OCI-M2 (cell line): ENCODE results near the gene BCL2.

Source experiments
- DNase-seq: peaks from one replicate; lab custom pipeline; 2025; ENCODE audit not compliant: unreplicated experiment; lab: John Stamatoyannopoulos, UW

Gene BCL2

DNA sequence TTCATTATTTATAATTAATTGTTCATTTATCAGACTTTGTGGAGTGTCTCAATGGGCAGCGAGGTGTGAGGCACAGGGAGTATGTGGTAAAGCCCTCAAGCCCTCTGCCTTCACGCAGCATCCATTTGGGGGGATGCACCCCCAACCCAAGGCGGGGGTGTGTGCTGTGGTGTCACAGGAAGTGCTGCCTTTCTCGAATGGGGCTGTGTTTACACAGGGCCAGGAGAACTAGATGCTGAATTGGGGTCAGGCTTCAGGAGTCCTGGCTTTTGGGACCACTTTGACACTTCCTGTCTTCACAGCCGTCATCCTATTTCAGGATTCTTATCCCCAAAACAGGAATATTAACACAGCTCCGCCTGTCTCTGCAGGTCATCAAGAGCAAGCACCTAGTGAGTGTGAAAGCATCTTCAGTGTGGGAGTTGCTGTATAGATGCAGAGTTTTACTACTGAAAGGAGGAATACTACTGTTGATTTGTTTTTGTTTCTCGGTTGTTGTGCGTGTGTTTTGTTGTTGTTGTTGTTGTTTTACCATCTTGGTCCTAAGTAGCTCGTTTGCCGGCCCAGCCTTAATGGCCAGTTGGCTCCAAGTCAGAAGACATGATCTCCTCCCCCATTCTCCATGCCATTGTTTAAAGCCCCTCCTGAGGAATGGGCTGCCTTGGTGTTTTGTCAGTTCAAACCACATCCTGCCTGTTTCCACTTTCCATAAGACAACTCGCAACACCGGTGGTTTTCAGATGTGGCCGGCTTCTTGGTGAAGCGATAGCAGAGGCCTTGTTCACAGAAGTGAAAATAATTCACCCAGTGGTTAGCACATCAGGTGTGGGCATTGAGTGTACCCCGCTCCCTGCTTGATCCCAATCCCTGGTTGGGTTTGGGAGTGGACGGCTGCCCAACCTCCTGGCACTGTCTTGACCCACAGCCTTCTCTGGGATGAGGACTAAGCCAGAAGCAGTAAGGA lies 221.3 kb downstream of the BCL2 start:
- no peak for DNase-seq

DNA sequence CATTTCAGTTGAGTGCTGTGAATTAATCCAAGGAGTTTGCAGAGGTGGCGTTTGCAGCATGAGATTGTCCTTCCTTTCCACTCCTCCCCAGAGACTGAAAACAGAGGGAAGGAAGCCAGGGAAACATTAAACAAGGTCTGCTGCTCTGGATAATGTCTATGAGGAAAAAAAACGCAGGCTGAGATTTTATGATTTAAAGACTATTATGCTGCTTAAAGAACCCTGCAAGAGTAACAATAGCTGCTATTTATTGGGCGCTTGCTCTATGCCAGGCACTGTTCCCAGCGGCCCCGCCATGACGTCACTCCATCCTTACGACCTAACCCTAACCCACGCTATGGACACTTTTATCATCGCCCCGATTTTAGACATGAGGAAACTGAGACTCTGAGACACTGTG lies 222.4 kb downstream of the BCL2 start:
- DNase-seq, result no peak

- no peak for DNase-seq
Measured at GRCh38 chr18:63096327-63096874, 223.2 kb downstream of the BCL2 start.

DNA sequence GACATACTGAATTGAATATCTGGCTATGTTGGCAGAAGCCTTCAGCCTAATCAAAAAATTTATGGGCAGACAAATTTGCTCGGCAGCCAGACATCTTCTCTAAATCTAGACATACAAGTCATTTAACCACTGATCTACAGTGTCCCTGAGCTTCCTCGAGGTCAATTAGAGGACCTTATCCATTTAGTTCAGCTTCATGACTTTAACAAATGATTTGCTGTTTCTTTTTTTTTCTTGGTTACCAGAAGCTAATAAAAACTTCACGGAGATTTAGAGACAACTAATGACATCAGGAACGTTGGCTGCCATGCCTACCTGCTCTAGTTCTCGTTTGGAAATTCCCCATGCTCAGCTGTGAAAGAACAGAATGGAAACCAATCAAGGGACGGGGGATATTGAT lies 223.8 kb downstream of the BCL2 start:
- no peak for DNase-seq

GRCh38 chr18:63091671-63092364 lies 227.8 kb downstream of the BCL2 start:
- DNase-seq, result no peak

- no peak for DNase-seq
Measured at GRCh38 chr18:63090334-63090733, 229.2 kb downstream of the BCL2 start.

GRCh38 chr18:63089041-63089440 lies 230.5 kb downstream of the BCL2 start:
- no peak for DNase-seq

GRCh38 chr18:63088262-63088661 lies 231.3 kb downstream of the BCL2 start:
- no peak for DNase-seq

DNA sequence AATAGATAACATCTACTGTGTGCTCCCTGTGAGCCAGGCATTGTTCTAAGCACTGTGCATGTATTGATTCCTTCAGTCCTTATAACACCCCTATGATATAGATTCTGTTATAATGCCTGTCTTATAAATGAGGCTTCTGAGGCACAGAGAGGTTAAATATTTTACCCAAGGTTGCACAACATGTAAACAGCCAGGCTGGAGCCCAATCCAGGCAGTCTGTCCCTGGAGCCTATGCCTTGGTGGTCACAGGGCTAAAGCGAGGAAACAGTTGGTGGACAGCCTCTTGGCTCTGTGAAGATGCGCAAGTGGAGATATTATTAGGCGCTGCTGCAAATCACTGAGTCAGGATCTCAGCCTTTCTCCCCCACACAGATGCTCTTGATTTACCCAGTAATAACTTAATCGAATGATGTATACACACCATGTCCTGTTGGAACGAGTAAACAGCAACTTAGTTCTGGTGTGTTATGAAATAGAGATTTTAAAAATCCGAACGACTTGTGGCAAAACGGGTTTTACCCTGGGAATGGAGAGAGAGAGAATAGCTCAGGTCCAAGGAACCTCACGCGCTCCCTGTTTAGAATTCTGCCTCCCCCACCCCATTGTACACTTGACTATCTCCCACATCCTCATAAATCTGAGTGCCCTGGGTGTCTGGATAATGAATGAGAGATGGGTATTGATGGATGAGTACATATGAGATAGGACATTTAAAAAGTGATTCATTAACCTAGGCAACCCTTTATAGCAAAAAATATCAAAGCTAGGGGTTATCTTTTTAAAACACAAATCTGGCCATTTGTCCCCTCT lies 231.9 kb downstream of the BCL2 start:
- DNase-seq, result no peak

DNA sequence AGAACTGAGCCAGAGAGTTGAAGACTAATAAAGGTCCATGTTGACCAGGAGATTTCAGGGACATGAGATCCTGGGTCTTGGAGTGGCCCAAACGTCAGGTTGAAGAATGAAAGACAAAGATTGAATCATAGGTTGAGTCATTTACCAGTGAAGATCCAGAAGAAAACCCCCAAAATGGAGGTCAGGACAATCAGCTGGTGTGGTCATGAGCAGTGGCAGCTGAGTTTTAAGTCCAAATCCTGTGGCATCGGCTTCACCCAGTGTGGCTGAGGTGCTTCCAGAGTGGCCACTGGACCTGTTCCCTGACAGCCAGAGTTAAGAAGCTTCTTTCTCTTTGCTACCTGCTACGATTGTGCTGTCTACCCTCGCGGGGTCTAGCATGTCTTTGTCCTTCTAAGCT lies 234.0 kb downstream of the BCL2 start:
- DNase-seq, result no peak

DNA sequence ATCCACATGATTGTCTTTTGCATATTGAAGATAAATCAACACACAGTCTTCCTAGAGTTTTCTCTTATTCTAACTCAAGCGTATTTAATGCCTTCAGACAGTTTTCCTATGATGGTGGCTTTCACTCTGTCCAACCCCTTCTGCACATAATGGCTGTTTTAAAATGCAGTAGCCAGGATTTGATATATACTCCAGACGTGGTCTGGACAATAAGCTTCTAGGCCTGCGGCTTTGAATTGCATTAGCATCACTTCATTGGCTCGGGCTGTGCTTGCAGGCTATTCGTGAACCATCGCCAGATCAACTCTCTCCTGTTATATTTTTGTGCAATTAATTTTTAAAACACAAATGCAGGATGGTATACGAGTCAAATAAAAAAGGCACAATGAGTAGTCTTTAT lies 235.3 kb downstream of the BCL2 start:
- no peak for DNase-seq

DNA sequence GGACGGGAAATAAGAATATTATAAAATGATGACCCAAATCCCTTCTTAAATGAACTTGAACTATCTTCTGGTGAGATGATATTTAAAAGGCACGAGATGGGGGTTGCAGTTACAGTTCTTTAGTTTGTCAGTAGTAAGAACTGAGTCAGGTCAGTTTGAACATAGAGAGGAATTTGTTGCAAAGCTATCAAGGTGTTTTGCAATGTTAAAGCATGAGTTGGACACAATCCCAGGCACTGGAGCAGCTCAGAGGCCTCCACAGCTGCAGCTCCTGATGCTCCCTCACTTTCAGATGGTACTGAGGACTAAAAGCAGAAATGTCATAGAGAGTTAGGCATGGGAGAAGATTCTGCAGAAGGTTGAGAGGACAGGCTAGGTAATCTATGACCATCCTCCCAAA lies 236.0 kb downstream of the BCL2 start:
- no peak for DNase-seq

GRCh38 chr18:63083020-63083531 lies 236.5 kb downstream of the BCL2 start:
- DNase-seq, result no peak

- DNase-seq, result no peak
Measured at GRCh38 chr18:63082366-63083019, 237.1 kb downstream of the BCL2 start.

DNA sequence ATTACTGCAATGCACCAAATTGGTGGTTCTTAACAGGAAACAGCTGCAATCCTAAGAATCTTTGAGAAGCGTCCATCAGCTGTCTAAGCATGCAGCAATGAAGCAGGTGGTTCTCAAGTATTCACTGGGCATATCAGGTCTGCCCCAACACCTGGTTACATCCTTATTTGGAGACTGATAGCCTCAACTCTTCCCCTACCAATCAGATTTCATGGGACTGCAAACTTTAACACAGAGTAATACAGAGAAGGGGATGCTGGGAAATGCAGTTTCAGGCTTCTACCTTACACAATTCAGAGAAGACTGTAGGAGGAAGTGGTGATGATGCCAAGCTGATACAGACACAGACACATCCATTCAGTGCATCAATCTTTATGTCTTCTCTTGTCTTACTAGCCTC lies 240.5 kb downstream of the BCL2 start:
- DNase-seq, result no peak

GRCh38 chr18:63078471-63078870 lies 241.1 kb downstream of the BCL2 start:
- no peak for DNase-seq

- peak; percentile 5 for DNase-seq
Measured at GRCh38 chr18:63074981-63075404, 244.6 kb downstream of the BCL2 start.

GRCh38 chr18:63073481-63073880 lies 246.1 kb downstream of the BCL2 start:
- DNase-seq, result no peak
